ENCODE data around the gene SLC12A3. TPM values are rescaled to one million over a fixed set of nuclear protein-coding genes. Genes with fewer than 3 reads are reported as not detected.

Gene SLC12A3
- total RNA-seq, 3 donors from 2014 or later (not counting 1 experiment from before 2014, with no cell fraction given): not detected

GRCh38 chr16:56964243-56965148 lies 99.5 kb downstream of the SLC12A3 start:
- Histone ChIP-seq H3K9me3 (ENCODE audit: control insufficient read depth, insufficient read depth, low read length) (no peaks in the 10 kb centered on the region), H3K4me1 (ENCODE audit: control insufficient read depth, insufficient read depth, low read length) (peaks cover 18% of the 10 kb centered on the region), H3K27ac (ENCODE audit: low read length) (no peak overlapping the region), H3K4me3 (ENCODE audit: low read length) (no peak overlapping the region), H3K36me3 (ENCODE audit: control insufficient read depth, insufficient read depth, low read length) (no peaks in the 10 kb centered on the region), H3K27me3 (ENCODE audit: control insufficient read depth, insufficient read depth, low read length) (no peaks in the 10 kb centered on the region)
- peak; percentile 100 for TF ChIP-seq CTCF (IDR thresholded peaks at IDR 0.05)
- Mint-ChIP-seq H3K4me3 (no peak overlapping the region), H3K27ac (peak overlapping the region; percentile 50 to 66), H3K9me3 (no peaks in the 10 kb centered on the region), H3K36me3 (no peaks in the 10 kb centered on the region), H3K4me1 (peaks cover 12 to 18% of the 10 kb centered on the region in 2 donors), H3K27me3 (ENCODE audit: low read depth in 2 of 2) (no peaks in the 10 kb centered on the region)
- ATAC-seq (peak; percentile 98 to 99 (median 98)), DNase-seq (peak; percentile 94 to 97)
- 47% methylated on average over 30 of the region's 30 CpGs for WGBS (ENCODE audit: insufficient coverage)
- intact Hi-C loops (cut with micrococcal nuclease): loop anchor here (1.0 kb wide), 2 partner anchors 81 to 204 kb away; no protein-coding TSS in a partner anchor

Other genes starting within 250 kb of the SLC12A3 start
- gene MT1E, start 239.4 kb upstream of the SLC12A3 start, total RNA-seq: 1 to 10 TPM in 1 of 3 donors, under 1 TPM in 1, not detected in 1; 0.40 to 3.2 TPM
- gene MT1M, start 232.5 kb upstream of the SLC12A3 start, total RNA-seq: not detected
- gene MT1A, start 226.5 kb upstream of the SLC12A3 start, total RNA-seq: not detected
- gene MT1B, start 213.3 kb upstream of the SLC12A3 start, total RNA-seq: not detected
- 1 to 10 TPM; 3.8 to 8.0 (median 5.4) TPM for gene MT1F, start 207.2 kb upstream of the SLC12A3 start, total RNA-seq
- gene MT1G, start 197.1 kb upstream of the SLC12A3 start, total RNA-seq: 1 to 10 TPM in 1 of 3 donors, under 1 TPM in 1, not detected in 1; 0.80 to 1.5 TPM
- gene MT1H, start 195.4 kb upstream of the SLC12A3 start, total RNA-seq: not detected
- 10 to 100 TPM; 17.6 to 23.1 (median 20.0) TPM for gene MT1X, start 182.7 kb upstream of the SLC12A3 start, total RNA-seq
- 10 to 100 TPM; 83.7 to 88.8 (median 87.9) TPM for gene NUP93, start 135.1 kb upstream of the SLC12A3 start, total RNA-seq
- gene HERPUD1, start 66.9 kb downstream of the SLC12A3 start, total RNA-seq: 100 to 1,000 TPM; 181 to 266 (median 243) TPM
- gene CETP, start 96.7 kb downstream of the SLC12A3 start, total RNA-seq: under 1 TPM in 1 of 3 donors, not detected in 2; 0.14 TPM
- 100 to 1,000 TPM; 320 to 563 (median 535) TPM for gene NLRC5, start 124.3 kb downstream of the SLC12A3 start, total RNA-seq
- 1 to 10 TPM; 2.0 to 2.6 (median 2.4) TPM for gene CPNE2, start 227.4 kb downstream of the SLC12A3 start, total RNA-seq

Measured in natural killer cell (primary cell).